Gastrocnemius medialis (tissue), 4 donors: ENCODE measurements around the gene RIN1. TPM values are rescaled to one million over a fixed set of nuclear protein-coding genes. Genes with fewer than 3 reads are reported as not detected.

Experiments used
- ATAC-seq, 2 donors: fragments of 150-250 bp; one replicate each; pipeline ENCODE4 v1.9.1; 2016
- DNase-seq, 2 donors: peaks; one replicate each; pipeline ENCODE4 v3.0.0-alpha.2; 2019
- H3K27ac ChIP-seq, 4 donors: fragments of 200-600 bp; sonication (generic); 1 replicate in 1 of 4; 2 replicates in 3 of 4; pipeline ENCODE4 v1.5.1; 2016 to 2018; ENCODE audit warnings: mild to moderate bottlenecking in 2 of 4, moderate library complexity in 1 of 4
- H3K27me3 ChIP-seq, 3 donors: fragments of 200-600 bp; sonication (generic) in 2 of 3; 1 replicate in 1 of 3; 2 replicates in 2 of 3; pipeline versions ENCODE4 v1.5.1 to v1.6.0; 2016 to 2019; ENCODE audit warnings: mild to moderate bottlenecking in 1 of 3, moderate library complexity in 1 of 3
- H3K36me3 ChIP-seq, 2 donors: fragments of 200-600 bp; sonication (generic) in 1 of 2; one replicate each; pipeline ENCODE4 v1.5.1; 2017 to 2018
- H3K4me1 ChIP-seq, 2 donors: fragments of 200-600 bp; sonication (generic) in 1 of 2; one replicate each; pipeline ENCODE4 v1.5.1; 2016 to 2017; ENCODE audit warnings: mild to moderate bottlenecking in 2 of 2
- H3K4me3 ChIP-seq, 4 donors: fragments of 200-600 bp; sonication (generic) in 3 of 4; 1 replicate in 1 of 4; 2 replicates in 3 of 4; pipeline ENCODE4 v1.5.1; 2016 to 2019; ENCODE audit warnings: mild to moderate bottlenecking in 2 of 4
- H3K9me3 ChIP-seq, 3 donors: fragments of 200-600 bp; sonication (generic) in 2 of 3; 1 replicate in 1 of 3; 2 replicates in 2 of 3; pipeline ENCODE4 v1.5.1; 2016 to 2019
- POLR2A ChIP-seq, 2 donors: fragments of 450-650 bp; IDR thresholded peaks; one replicate each; pipeline ENCODE4 v1.6.1; 2017; ENCODE audit warnings: antibody characterized with exemption in 2 of 2, mild to moderate bottlenecking in 2 of 2, moderate library complexity in 2 of 2
- in situ Hi-C, 4 donors: fragments of 200-750 bp; cut with MboI; loops; one replicate each; pipeline versions ENCODE4 v1.15.0 to v1.8.0; 2017; ENCODE audit warnings: low sequenced_read_pairs in 4 of 4
- intact Hi-C: fragments of 100-400 bp; cut with DNase I; formaldehyde crosslinking; loops from one replicate; pipeline ENCODE4 v1.15.1; 2023; ENCODE audit warnings: low total_unique reads
- total RNA-seq, 4 donors: library from RNA; depleted of rRNA; stranded (reverse); fragments of >200 nt; gene quantifications; one replicate each; pipeline versions ENCODE4 v1.1.0 to v1.2.3, GENCODE V29; 2016
- TF ChIP-seq, protein P1 (sequence below), 5 experiments: fragments of 450-650 bp in 3 of 5; fragments of 200-600 bp in 2 of 5; sonication (generic) in 2 of 5; IDR thresholded peaks in 4 of 5; conservative IDR thresholded peaks in 1 of 5; 1 replicate in 4 of 5; 2 replicates in 1 of 5; pipeline ENCODE4 v1.5.1; 2016 to 2019; ENCODE audit warnings: antibody characterized with exemption in 5 of 5, mild to moderate bottlenecking in 3 of 5, moderate library complexity in 3 of 5

The RIN1 gene
- total RNA-seq, 4 donors from 2014 or later = 1.9 to 9.7 (median 7.0) TPM

DNA sequence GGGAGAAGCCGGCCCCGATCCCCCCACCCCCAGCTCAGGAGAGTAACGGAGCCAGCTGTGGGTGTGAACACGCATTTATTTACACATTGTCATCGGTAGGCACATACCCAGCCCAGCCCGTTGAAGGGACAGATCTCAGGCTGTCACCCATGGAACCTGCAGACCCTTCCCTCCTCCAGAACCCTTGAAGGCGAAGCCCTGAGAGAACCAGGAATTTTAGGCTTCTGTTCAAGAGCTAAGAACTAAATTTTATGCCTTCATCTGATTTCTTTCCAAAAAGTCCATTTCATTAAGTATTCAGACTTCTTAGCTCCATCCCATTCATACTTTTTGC, 9.0 kb upstream of the RIN1 start:
- Histone ChIP-seq H3K4me1 (peaks cover 35 to 36% of the 10 kb centered on the region in 2 donors), H3K9me3 (no peaks in the 10 kb centered on the region), H3K27ac (peak overlapping the region; percentile 80 to 91 (median 87)), H3K4me3 (peak overlapping the region; percentile 83 to 97 (median 93)), H3K36me3 (peaks cover 0 to 16% of the 10 kb centered on the region in 2 donors), H3K27me3 (no peaks in the 10 kb centered on the region)
- peak; percentile 3 to 7 for ATAC-seq
- intact Hi-C loops = loop anchor here (1.0 kb wide), 3 partner anchors 41 to 1261 kb away; partner anchors contain the start of genes CDCA5, RCE1 and ZFPL1
- in situ Hi-C loops = no loop called here
- DNase-seq = no peak
- TF ChIP-seq, protein P1, sequence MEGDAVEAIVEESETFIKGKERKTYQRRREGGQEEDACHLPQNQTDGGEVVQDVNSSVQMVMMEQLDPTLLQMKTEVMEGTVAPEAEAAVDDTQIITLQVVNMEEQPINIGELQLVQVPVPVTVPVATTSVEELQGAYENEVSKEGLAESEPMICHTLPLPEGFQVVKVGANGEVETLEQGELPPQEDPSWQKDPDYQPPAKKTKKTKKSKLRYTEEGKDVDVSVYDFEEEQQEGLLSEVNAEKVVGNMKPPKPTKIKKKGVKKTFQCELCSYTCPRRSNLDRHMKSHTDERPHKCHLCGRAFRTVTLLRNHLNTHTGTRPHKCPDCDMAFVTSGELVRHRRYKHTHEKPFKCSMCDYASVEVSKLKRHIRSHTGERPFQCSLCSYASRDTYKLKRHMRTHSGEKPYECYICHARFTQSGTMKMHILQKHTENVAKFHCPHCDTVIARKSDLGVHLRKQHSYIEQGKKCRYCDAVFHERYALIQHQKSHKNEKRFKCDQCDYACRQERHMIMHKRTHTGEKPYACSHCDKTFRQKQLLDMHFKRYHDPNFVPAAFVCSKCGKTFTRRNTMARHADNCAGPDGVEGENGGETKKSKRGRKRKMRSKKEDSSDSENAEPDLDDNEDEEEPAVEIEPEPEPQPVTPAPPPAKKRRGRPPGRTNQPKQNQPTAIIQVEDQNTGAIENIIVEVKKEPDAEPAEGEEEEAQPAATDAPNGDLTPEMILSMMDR (IDR thresholded peaks at IDR 0.05 in 4 of 5, conservative IDR thresholded peaks at IDR 0.05 in 1 of 5) = no peak
- TF ChIP-seq POLR2A (IDR thresholded peaks at IDR 0.05) = no peak

DNA sequence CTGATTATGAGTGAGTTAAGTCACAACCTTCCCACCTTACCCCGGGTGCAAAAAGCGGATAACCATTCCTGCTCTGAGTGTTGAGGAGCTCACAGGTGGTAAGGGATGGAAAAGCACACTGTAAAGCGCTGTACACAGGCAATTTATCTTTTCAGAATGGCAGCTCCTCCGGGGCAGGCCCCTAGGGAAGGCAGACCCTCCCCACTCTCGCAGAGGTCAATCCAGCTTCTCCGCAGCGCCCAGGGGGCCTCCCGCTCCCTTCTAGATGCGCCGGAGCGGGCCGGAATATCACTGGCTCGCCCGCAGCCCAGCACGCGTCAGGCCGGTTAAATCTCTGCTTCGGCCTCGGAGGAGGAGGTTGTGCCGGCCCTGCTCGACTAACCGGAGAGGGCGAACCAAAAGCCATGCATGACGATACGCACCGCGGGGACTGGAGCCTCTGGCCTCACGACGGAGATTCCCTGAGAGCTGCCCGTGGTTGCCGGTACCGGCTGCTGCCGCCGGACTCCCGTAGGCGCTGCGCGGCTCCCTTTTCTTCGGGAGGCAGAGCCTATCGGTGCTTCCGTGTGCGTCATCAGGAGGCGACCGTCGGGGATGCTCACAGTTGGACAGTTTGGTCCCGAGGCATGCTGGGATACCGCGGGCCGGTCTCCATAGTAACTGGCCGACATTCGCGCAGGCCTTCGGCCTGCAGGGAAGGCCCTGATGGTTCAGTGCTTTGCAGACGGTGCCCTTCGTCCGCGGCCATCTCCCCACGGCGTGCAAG, 8.5 kb upstream of the RIN1 start, which contains the start of gene BRMS1:
Gene BRMS1 (minus strand): TSS at position 555 of the 766 bp plus-strand sequence. CDS start 2,870 bp downstream, outside the sequence.
- Histone ChIP-seq H3K4me3 (peak within 1 kb of the TSS; percentile 83 to 97 (median 93)), H3K27ac (peak within 1 kb of the TSS; percentile 80 to 91 (median 87)), H3K9me3 (no peaks in the 10 kb centered on the region), H3K4me1 (peaks cover 35 to 36% of the 10 kb centered on the region in 2 donors), H3K36me3 (peaks cover 0 to 21% of the 10 kb centered on the region in 2 donors), H3K27me3 (no peaks in the 10 kb centered on the region)
- in situ Hi-C loops = no loop called here
- intact Hi-C loops = loop anchor here (1.0 kb wide), 3 partner anchors 42 to 1260 kb away; partner anchors contain the start of genes CDCA5, RCE1 and ZFPL1
- ATAC-seq = peak; percentile 83 to 86
- TF ChIP-seq, protein P1 (IDR thresholded peaks at IDR 0.05 in 4 of 5, conservative IDR thresholded peaks at IDR 0.05 in 1 of 5) = peak in 4 of 5 experiments; percentile 35 to 57 (median 48)
- TF ChIP-seq POLR2A (IDR thresholded peaks at IDR 0.05) = peak; percentile 92 to 96
- peak; percentile 98 for DNase-seq

DNA sequence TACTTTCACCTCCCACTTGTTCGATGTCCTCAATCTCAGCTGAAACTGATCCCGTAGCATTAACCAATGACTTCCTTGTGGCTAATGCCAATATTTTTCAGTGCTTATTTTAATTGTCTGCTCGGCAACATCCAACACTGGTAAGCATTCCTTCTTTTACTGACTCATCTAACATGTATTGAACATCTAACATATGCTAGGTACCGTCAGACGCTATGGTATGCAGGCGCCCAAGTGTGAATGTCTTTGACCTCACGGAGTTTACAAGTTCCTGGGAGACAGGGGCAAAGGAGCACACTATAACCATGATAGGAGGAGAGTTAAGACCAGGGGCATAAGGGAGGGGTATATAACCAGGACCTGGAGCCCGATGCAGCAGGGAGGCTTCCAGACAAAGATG, 6.9 kb upstream of the RIN1 start:
- ATAC-seq (no peak), DNase-seq (no peak)
- in situ Hi-C loops = no loop called here
- peaks cover 35% of the 10 kb centered on the region in 2 donors for H3K4me1 ChIP-seq
- TF ChIP-seq, protein P1 (IDR thresholded peaks at IDR 0.05 in 4 of 5, conservative IDR thresholded peaks at IDR 0.05 in 1 of 5) = no peak
- TF ChIP-seq POLR2A (IDR thresholded peaks at IDR 0.05) = no peak
- H3K27me3 ChIP-seq = no peaks in the 10 kb centered on the region
- H3K36me3 ChIP-seq = peaks cover 0 to 36% of the 10 kb centered on the region in 2 donors
- intact Hi-C loops = no loop called here
- no peak overlapping the region for H3K4me3 ChIP-seq
- H3K9me3 ChIP-seq = no peaks in the 10 kb centered on the region
- H3K27ac ChIP-seq = no peak overlapping the region

- no peak overlapping the region for H3K27ac ChIP-seq
- ATAC-seq (no peak), DNase-seq (no peak)
- peaks cover 0 to 36% of the 10 kb centered on the region in 2 donors for H3K36me3 ChIP-seq
- H3K4me1 ChIP-seq = peaks cover 38% of the 10 kb centered on the region in 2 donors
- no peaks in the 10 kb centered on the region for H3K9me3 ChIP-seq
- no peaks in the 10 kb centered on the region for H3K27me3 ChIP-seq
- in situ Hi-C loops (no loop called here), intact Hi-C loops (no loop called here)
- H3K4me3 ChIP-seq = no peak overlapping the region
- no peak for TF ChIP-seq POLR2A (IDR thresholded peaks at IDR 0.05)
- TF ChIP-seq, protein P1 (IDR thresholded peaks at IDR 0.05 in 4 of 5, conservative IDR thresholded peaks at IDR 0.05 in 1 of 5) = no peak
Observed at GRCh38 chr11:66341502-66342126, 5.4 kb upstream of the RIN1 start.
